Left ventricle myocardium inferior (tissue), 1 donor: ENCODE results near the gene CHST3. TPM values are rescaled to one million over a fixed set of nuclear protein-coding genes. Genes with fewer than 3 reads are reported as not detected.

Source experiments
- DNase-seq: peaks from one replicate; pipeline ENCODE4 v3.0.0-alpha.2; 2020
- H3K27ac ChIP-seq: fragments of 200-600 bp; replicated peaks from 2 replicates; pipeline ENCODE4 v1.8.0; 2021
- H3K27me3 ChIP-seq: fragments of 200-600 bp; 2 replicates; pipeline ENCODE4 v1.8.0; 2021; ENCODE audit warnings: low read depth
- H3K36me3 ChIP-seq: fragments of 200-600 bp; 2 replicates; pipeline ENCODE4 v1.8.0; 2021
- H3K4me1 ChIP-seq: fragments of 200-600 bp; 2 replicates; pipeline ENCODE4 v1.8.0; 2021
- H3K4me3 ChIP-seq: fragments of 200-600 bp; 2 replicates; pipeline ENCODE4 v1.8.0; 2021; ENCODE audit warnings: mild to moderate bottlenecking, moderate library complexity
- H3K9me3 ChIP-seq: fragments of 200-600 bp; replicated peaks from 2 replicates; pipeline ENCODE4 v1.8.0; 2021
- intact Hi-C: fragments of 100-400 bp; cut with micrococcal nuclease; formaldehyde crosslinking; loops from one replicate; pipeline ENCODE4 v1.11.0; 2022
- total RNA-seq: library from RNA; stranded (reverse); fragmentation: NEBNext Ultra II Directional; extraction: Animal tissue kit (Norgen Biotek cat#: 25700); gene quantifications from one replicate; pipeline ENCODE4 v1.2.1, GENCODE V29; 2021
- TF ChIP-seq, protein P1 (sequence below): fragments of 200-600 bp; IDR thresholded peaks from 2 replicates; pipeline ENCODE4 v1.8.0; 2021; ENCODE audit warnings: antibody characterized with exemption, mild to moderate bottlenecking, borderline replicate concordance
- donor health status: DM: no; HTN: yes; CAD: no; lungs with severe emphysema.

Gene CHST3
- total RNA-seq, 1 donor from 2014 or later, result 18.0 TPM

GRCh38 chr10:71921324-71922027 lies 42.7 kb upstream of the CHST3 start:
- Histone ChIP-seq H3K4me3 (no peak overlapping the region), H3K4me1 (peaks cover 20% of the 10 kb centered on the region), H3K9me3 (peaks cover 9% of the 10 kb centered on the region), H3K27ac (peak overlapping the region; percentile 24), H3K27me3 (no peaks in the 10 kb centered on the region), H3K36me3 (no peaks in the 10 kb centered on the region)
- DNase-seq, result peak; percentile 58
- TF ChIP-seq, protein P1, sequence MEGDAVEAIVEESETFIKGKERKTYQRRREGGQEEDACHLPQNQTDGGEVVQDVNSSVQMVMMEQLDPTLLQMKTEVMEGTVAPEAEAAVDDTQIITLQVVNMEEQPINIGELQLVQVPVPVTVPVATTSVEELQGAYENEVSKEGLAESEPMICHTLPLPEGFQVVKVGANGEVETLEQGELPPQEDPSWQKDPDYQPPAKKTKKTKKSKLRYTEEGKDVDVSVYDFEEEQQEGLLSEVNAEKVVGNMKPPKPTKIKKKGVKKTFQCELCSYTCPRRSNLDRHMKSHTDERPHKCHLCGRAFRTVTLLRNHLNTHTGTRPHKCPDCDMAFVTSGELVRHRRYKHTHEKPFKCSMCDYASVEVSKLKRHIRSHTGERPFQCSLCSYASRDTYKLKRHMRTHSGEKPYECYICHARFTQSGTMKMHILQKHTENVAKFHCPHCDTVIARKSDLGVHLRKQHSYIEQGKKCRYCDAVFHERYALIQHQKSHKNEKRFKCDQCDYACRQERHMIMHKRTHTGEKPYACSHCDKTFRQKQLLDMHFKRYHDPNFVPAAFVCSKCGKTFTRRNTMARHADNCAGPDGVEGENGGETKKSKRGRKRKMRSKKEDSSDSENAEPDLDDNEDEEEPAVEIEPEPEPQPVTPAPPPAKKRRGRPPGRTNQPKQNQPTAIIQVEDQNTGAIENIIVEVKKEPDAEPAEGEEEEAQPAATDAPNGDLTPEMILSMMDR, result no peak
- intact Hi-C loops, result no loop called here

- no peaks in the 10 kb centered on the region for H3K27me3 ChIP-seq
- no peak for DNase-seq
- no peak overlapping the region for H3K27ac ChIP-seq
- no peak overlapping the region for H3K4me3 ChIP-seq
- TF ChIP-seq, protein P1, result no peak
- H3K4me1 ChIP-seq, result peaks cover 20% of the 10 kb centered on the region
- H3K9me3 ChIP-seq, result no peaks in the 10 kb centered on the region
- intact Hi-C loops, result no loop called here
- no peaks in the 10 kb centered on the region for H3K36me3 ChIP-seq
Observed at GRCh38 chr10:71923138-71923692, 41.0 kb upstream of the CHST3 start.

- TF ChIP-seq, protein P1, result no peak
- Histone ChIP-seq H3K36me3 (no peaks in the 10 kb centered on the region), H3K9me3 (no peaks in the 10 kb centered on the region), H3K27ac (no peak overlapping the region), H3K4me1 (peaks cover 20% of the 10 kb centered on the region), H3K27me3 (no peaks in the 10 kb centered on the region), H3K4me3 (no peak overlapping the region)
- intact Hi-C loops, result no loop called here
- DNase-seq, result no peak
Observed at GRCh38 chr10:71924771-71925170, 39.4 kb upstream of the CHST3 start.

GRCh38 chr10:71927159-71927558 lies 37.0 kb upstream of the CHST3 start:
- TF ChIP-seq, protein P1, result no peak
- Histone ChIP-seq H3K4me1 (no peaks in the 10 kb centered on the region), H3K27ac (no peak overlapping the region), H3K4me3 (no peak overlapping the region), H3K27me3 (no peaks in the 10 kb centered on the region), H3K9me3 (peaks cover 1% of the 10 kb centered on the region), H3K36me3 (no peaks in the 10 kb centered on the region)
- intact Hi-C loops, result no loop called here
- no peak for DNase-seq

GRCh38 chr10:71927776-71928592 lies 36.2 kb upstream of the CHST3 start:
- peaks cover 10% of the 10 kb centered on the region for H3K9me3 ChIP-seq
- H3K4me3 ChIP-seq, result no peak overlapping the region
- DNase-seq, result no peak
- TF ChIP-seq, protein P1, result no peak
- H3K27me3 ChIP-seq, result no peaks in the 10 kb centered on the region
- H3K4me1 ChIP-seq, result no peaks in the 10 kb centered on the region
- H3K27ac ChIP-seq, result no peak overlapping the region
- no peaks in the 10 kb centered on the region for H3K36me3 ChIP-seq
- intact Hi-C loops, result no loop called here
